ENCODE data around the gene MAPKAP1. TPM values are rescaled to one million over a fixed set of nuclear protein-coding genes. Genes with fewer than 3 reads are reported as not detected.

Gene MAPKAP1
- total RNA-seq, 1 donor from 2014 or later: 81.9 TPM

DNA sequence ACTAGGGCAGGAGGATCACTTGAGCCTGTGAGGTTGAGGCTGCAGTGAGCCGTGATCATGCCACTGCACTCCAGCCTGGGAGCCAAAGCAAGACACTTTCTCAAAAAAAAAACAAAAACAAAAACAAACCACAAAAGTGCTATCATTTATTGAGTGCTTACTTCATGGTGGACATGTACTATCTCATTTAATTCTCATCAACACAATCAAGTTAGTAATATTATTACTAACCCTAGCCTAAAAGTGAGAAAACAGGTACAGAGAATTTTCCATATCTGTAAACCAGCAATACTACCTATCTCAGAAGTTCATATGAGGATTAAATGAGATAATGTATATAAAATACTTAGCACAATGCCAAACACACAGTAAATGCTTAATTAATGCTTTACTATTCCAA lies 85.8 kb downstream of the MAPKAP1 start:
- DNase-seq (ENCODE audit: low read depth) (no peak), FAIRE-seq (no peak)
- H3K27me3 ChIP-seq (ENCODE audit: control insufficient read depth, insufficient read depth, low read length): no peaks in the 10 kb centered on the region
- no peaks in the 10 kb centered on the region for H3K36me3 ChIP-seq (ENCODE audit: control insufficient read depth, insufficient read depth, low read length)
- TF ChIP-seq, protein P1, sequence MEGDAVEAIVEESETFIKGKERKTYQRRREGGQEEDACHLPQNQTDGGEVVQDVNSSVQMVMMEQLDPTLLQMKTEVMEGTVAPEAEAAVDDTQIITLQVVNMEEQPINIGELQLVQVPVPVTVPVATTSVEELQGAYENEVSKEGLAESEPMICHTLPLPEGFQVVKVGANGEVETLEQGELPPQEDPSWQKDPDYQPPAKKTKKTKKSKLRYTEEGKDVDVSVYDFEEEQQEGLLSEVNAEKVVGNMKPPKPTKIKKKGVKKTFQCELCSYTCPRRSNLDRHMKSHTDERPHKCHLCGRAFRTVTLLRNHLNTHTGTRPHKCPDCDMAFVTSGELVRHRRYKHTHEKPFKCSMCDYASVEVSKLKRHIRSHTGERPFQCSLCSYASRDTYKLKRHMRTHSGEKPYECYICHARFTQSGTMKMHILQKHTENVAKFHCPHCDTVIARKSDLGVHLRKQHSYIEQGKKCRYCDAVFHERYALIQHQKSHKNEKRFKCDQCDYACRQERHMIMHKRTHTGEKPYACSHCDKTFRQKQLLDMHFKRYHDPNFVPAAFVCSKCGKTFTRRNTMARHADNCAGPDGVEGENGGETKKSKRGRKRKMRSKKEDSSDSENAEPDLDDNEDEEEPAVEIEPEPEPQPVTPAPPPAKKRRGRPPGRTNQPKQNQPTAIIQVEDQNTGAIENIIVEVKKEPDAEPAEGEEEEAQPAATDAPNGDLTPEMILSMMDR (IDR thresholded peaks at IDR 0.05; ENCODE audit: insufficient read depth, low read length, severe bottlenecking): no peak
- H3K4me3 ChIP-seq (ENCODE audit: low read depth, low read length): no peak overlapping the region

DNA sequence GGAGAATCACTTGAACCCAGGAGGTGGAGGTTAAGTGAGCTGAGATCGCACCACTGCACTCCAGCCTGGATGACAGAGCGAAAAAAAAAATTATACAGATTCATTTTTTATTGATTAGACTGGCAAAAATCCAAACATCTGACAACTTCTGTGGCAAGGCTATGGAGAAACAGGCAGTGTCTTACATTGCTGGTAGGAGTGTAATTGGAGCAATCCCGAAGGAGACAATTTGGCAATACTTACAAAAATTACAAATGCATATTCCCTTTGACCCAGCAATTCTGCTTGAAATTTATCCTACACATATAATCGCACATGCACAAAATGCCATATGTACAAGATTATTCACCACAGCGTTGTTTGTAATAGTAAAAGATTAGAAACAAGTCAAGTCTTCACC lies 86.8 kb downstream of the MAPKAP1 start:
- TF ChIP-seq, protein P1 (IDR thresholded peaks at IDR 0.05; ENCODE audit: insufficient read depth, low read length, severe bottlenecking): no peak
- FAIRE-seq (no peak), DNase-seq (ENCODE audit: low read depth) (no peak)
- Histone ChIP-seq H3K36me3 (ENCODE audit: control insufficient read depth, insufficient read depth, low read length) (no peaks in the 10 kb centered on the region), H3K27me3 (ENCODE audit: control insufficient read depth, insufficient read depth, low read length) (no peaks in the 10 kb centered on the region), H3K4me3 (ENCODE audit: low read depth, low read length) (no peak overlapping the region)

DNA sequence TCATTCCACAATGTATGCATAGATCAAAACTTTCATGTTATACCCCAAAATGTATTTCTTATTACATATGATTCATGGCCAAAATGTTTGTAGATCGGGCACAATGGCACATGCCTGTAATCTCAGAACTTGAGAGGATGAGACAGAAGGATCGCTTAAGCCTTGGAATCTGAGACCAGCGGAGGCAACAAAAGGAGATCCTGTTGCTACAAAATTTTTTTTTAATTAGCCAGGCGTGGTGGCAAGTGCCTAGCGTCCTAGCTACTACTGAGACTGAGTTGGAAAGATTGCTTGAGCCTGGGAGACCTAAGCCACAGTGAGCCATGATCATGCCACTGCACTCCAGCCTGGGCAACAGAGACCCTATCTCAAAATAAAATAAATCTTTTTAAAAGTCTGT lies 89.9 kb downstream of the MAPKAP1 start:
- DNase-seq (ENCODE audit: low read depth): no peak
- Histone ChIP-seq H3K4me3 (ENCODE audit: low read depth, low read length) (no peak overlapping the region), H3K27me3 (ENCODE audit: control insufficient read depth, insufficient read depth, low read length) (no peaks in the 10 kb centered on the region), H3K36me3 (ENCODE audit: control insufficient read depth, insufficient read depth, low read length) (no peaks in the 10 kb centered on the region)
- no peak for FAIRE-seq
- TF ChIP-seq, protein P1 (IDR thresholded peaks at IDR 0.05; ENCODE audit: insufficient read depth, low read length, severe bottlenecking): no peak

DNA sequence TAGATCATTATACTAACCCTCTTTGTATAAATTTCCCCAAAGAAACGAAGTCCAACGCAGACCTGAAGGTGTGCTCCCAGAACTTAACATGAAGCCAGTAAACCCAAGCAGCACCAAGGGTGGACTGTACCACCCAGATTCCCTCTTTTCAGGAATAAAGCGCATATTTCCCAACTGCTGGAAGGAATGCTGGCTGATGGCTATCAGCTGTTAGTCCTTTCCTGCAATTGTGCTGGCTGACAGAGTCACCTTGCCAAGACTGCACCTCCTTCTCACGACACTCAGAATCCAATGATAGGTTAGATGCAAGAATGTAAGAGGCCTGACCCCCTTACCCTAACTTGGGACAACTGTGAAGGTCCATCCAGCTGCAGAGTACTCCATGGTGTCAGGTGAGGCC lies 93.9 kb downstream of the MAPKAP1 start:
- Histone ChIP-seq H3K27me3 (ENCODE audit: control insufficient read depth, insufficient read depth, low read length) (no peaks in the 10 kb centered on the region), H3K4me3 (ENCODE audit: low read depth, low read length) (no peak overlapping the region), H3K36me3 (ENCODE audit: control insufficient read depth, insufficient read depth, low read length) (no peaks in the 10 kb centered on the region)
- TF ChIP-seq, protein P1 (IDR thresholded peaks at IDR 0.05; ENCODE audit: insufficient read depth, low read length, severe bottlenecking): no peak
- no peak for FAIRE-seq
- DNase-seq (ENCODE audit: low read depth): no peak

DNA sequence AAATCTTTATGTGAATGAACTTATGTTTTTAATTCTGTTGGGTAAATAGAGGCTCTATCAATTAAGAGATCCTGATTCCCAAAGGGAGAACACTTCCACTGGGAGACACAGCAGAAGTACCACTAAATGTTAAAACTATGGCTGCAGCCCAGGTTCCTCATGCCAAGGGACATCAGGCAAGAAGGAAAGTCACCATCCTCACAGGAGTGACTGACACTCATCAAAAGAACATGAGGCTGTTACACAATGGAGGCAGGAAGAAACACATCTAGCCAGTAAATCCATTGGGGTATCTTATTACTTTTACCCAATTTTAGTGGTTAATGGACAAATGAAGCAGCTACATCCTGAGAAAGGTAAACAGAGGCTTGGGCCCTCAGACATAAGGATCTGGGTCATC lies 94.4 kb downstream of the MAPKAP1 start:
- Histone ChIP-seq H3K27me3 (ENCODE audit: control insufficient read depth, insufficient read depth, low read length) (no peaks in the 10 kb centered on the region), H3K4me3 (ENCODE audit: low read depth, low read length) (no peak overlapping the region), H3K36me3 (ENCODE audit: control insufficient read depth, insufficient read depth, low read length) (no peaks in the 10 kb centered on the region)
- TF ChIP-seq, protein P1 (IDR thresholded peaks at IDR 0.05; ENCODE audit: insufficient read depth, low read length, severe bottlenecking): no peak
- DNase-seq (ENCODE audit: low read depth) (no peak), FAIRE-seq (peak; percentile 23)

DNA sequence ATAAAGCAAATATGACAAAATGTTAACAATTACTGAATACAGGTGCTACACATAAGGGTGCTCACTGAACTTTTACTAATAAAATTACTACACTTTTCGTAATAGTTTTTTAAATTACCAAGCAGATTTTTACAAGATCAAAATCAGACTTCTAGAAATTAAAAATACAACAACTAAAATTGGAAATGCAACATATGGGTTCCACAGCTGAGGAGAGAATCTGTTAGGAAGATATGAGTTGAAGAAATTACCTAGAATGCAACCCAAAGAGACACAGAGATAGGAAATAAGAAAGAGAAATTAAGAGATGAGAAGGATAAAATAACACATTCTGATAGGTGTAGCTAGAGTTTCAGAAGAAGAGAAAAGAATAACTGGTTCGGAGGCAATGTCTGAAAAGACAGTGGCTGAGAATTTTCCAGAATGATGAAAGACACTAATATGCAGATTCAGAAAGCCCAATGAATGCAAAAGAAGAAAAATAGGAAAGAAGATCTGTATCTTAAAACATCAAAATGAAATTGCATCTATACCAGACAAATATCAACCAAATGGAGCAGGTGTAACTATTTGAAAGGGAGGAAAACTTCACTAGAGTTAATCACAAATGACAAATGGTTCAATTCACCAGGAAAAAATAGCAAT lies 95.8 kb downstream of the MAPKAP1 start:
- no peak for DNase-seq (ENCODE audit: low read depth)
- Histone ChIP-seq H3K36me3 (ENCODE audit: control insufficient read depth, insufficient read depth, low read length) (no peaks in the 10 kb centered on the region), H3K27me3 (ENCODE audit: control insufficient read depth, insufficient read depth, low read length) (no peaks in the 10 kb centered on the region), H3K4me3 (ENCODE audit: low read depth, low read length) (no peak overlapping the region)
- no peak for FAIRE-seq
- TF ChIP-seq, protein P1 (IDR thresholded peaks at IDR 0.05; ENCODE audit: insufficient read depth, low read length, severe bottlenecking): no peak
